SU-DHL-6 (cell line): Measurements from ENCODE around the gene ADCY5.

ENCODE experiments used
- H2AFZ ChIP-seq: fragments of 200-600 bp; sonication (generic); 2 replicates; pipeline ENCODE4 v1.6.1; 2014; ENCODE audit warnings: low read depth, mild to moderate bottlenecking, moderate library complexity, mixed read lengths, antibody characterized with exemption, low read length; ENCODE audit not compliant: severe bottlenecking
- H3F3A ChIP-seq: fragments of 200-600 bp; shearing (Covaris generic); 2 replicates; pipeline ENCODE4 v1.6.0; 2016; ENCODE audit warnings: antibody characterized with exemption, mild to moderate bottlenecking; ENCODE audit not compliant: insufficient read depth
- H3K27ac ChIP-seq: fragments of 200-600 bp; sonication (generic); 2 replicates; pipeline ENCODE4 v1.5.1; 2016; ENCODE audit warnings: low read depth, mild to moderate bottlenecking, low read length, moderate library complexity, mixed read lengths
- H3K27me3 ChIP-seq: fragments of 200-600 bp; sonication (generic), shearing (Covaris generic); 2 replicates; pipeline ENCODE4 v1.6.0; 2014; ENCODE audit warnings: mild to moderate bottlenecking, low read length
- H3K36me3 ChIP-seq: fragments of 200-600 bp; sonication (generic); 2 replicates; pipeline ENCODE4 v1.6.1; 2014; ENCODE audit warnings: mild to moderate bottlenecking, low read length, mixed read lengths
- H3K4me2 ChIP-seq: fragments of 300-600, 200-600 bp; shearing (Covaris generic), sonication (generic); 2 replicates; pipeline ENCODE4 v1.6.0; 2014; ENCODE audit warnings: low read length, low read depth, mild to moderate bottlenecking; ENCODE audit not compliant: poor library complexity, severe bottlenecking
- H3K4me3 ChIP-seq: fragments of 200-600 bp; sonication (generic); 2 replicates; pipeline ENCODE4 v1.5.1; 2014; ENCODE audit warnings: antibody characterized with exemption, low read length, mild to moderate bottlenecking, mixed read lengths; ENCODE audit not compliant: insufficient read depth, poor library complexity, severe bottlenecking
- H3K79me2 ChIP-seq: fragments of 200-600 bp; sonication (generic); 2 replicates; pipeline ENCODE4 v1.6.1; 2014; ENCODE audit warnings: mild to moderate bottlenecking, low read length, moderate library complexity; ENCODE audit not compliant: insufficient read depth
- H3K9ac ChIP-seq: fragments of 200-600 bp; sonication (generic); 2 replicates; pipeline ENCODE4 v1.7.0; 2014; ENCODE audit warnings: mild to moderate bottlenecking, low read length
- H3K9me2 ChIP-seq: fragments of 200-600 bp; sonication (generic); replicated peaks from 2 replicates; pipeline ENCODE4 v1.6.1; 2014; ENCODE audit warnings: low read length; ENCODE audit not compliant: insufficient read depth
- H3K9me3 ChIP-seq: fragments of 200-600 bp; sonication (generic); 2 replicates; pipeline ENCODE4 v1.6.1; 2014; ENCODE audit warnings: low read length, mixed read lengths; ENCODE audit not compliant: insufficient read depth
- H4K20me1 ChIP-seq: fragments of 200-600 bp; sonication (generic); 2 replicates; pipeline ENCODE4 v1.6.1; 2014; ENCODE audit warnings: low read depth, mild to moderate bottlenecking, antibody characterized with exemption, low read length, moderate library complexity, mixed read lengths
- EZH2phosphoT487 ChIP-seq: fragments of 200-600 bp; sonication (generic), shearing (Covaris generic); conservative IDR thresholded peaks from 2 replicates; pipeline ENCODE4 v1.6.1; 2018; ENCODE audit warnings: mild to moderate bottlenecking, antibody characterized with exemption, low read length, moderate library complexity, mixed read lengths
- TF ChIP-seq, protein P1 (sequence below): fragments of 200-600 bp; sonication (generic); IDR thresholded peaks from one replicate; pipeline ENCODE4 v1.5.1; 2017; ENCODE audit warnings: antibody characterized with exemption, mild to moderate bottlenecking, low read length, moderate library complexity; ENCODE audit not compliant: insufficient read depth, poor library complexity, severe bottlenecking

ADCY5 gene

DNA sequence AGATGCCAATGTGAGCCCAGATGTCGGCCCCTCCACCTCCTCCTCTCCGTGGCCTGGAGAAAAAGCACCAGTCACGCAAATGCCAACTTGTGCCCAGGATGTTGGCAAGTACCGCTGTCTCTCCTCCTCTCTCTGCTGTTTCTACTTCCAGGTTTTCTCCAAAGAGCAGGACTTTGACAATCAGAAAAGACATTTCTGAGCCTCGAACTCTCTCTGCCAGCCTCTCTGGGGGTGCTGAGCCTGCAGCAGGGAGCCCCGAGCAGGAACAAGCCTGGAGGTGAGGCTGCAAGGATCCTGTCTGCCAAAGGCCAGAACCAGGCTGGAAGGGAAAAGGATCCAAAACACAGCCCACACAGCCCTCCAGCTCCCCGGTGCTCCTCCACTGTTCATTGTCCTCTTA is 157.5 kb downstream of the ADCY5 start:
- H4K20me1 ChIP-seq, result no peaks in the 10 kb centered on the region
- no peak overlapping the region for H3K4me2 ChIP-seq
- H3K4me3 ChIP-seq, result no peak overlapping the region
- no peak overlapping the region for H2AFZ ChIP-seq
- H3F3A ChIP-seq, result no peaks in the 10 kb centered on the region
- no peaks in the 10 kb centered on the region for H3K9me2 ChIP-seq
- H3K79me2 ChIP-seq, result no peaks in the 10 kb centered on the region
- no peaks in the 10 kb centered on the region for H3K9me3 ChIP-seq
- H3K27me3 ChIP-seq, result no peaks in the 10 kb centered on the region
- no peak overlapping the region for H3K27ac ChIP-seq
- no peaks in the 10 kb centered on the region for H3K36me3 ChIP-seq
- no peak overlapping the region for H3K9ac ChIP-seq
- TF ChIP-seq, protein P1, sequence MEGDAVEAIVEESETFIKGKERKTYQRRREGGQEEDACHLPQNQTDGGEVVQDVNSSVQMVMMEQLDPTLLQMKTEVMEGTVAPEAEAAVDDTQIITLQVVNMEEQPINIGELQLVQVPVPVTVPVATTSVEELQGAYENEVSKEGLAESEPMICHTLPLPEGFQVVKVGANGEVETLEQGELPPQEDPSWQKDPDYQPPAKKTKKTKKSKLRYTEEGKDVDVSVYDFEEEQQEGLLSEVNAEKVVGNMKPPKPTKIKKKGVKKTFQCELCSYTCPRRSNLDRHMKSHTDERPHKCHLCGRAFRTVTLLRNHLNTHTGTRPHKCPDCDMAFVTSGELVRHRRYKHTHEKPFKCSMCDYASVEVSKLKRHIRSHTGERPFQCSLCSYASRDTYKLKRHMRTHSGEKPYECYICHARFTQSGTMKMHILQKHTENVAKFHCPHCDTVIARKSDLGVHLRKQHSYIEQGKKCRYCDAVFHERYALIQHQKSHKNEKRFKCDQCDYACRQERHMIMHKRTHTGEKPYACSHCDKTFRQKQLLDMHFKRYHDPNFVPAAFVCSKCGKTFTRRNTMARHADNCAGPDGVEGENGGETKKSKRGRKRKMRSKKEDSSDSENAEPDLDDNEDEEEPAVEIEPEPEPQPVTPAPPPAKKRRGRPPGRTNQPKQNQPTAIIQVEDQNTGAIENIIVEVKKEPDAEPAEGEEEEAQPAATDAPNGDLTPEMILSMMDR, result no peak
- no peak for TF ChIP-seq EZH2phosphoT487

DNA sequence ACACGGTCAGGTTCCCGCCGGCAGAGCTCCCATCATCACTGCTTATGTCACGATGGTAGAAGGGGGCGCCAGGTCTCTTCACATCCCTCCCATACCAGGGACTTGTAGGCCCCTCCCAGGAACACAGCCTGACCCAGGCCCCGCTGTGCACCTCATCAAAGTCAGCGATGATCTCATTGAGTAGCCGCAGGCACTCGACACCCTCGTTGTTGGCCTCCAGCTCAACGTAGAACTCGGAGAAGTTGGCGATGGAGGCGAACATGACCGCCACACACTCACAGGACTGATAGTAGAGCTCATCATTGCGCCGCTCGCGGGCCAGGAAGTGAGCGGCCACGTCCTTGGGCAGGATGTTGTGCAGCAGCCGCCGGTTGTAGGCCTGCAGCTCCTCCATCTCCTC is 157.9 kb downstream of the ADCY5 start:
- Histone ChIP-seq H3K9me3 (no peaks in the 10 kb centered on the region), H4K20me1 (no peaks in the 10 kb centered on the region), H3K36me3 (no peaks in the 10 kb centered on the region), H3F3A (no peaks in the 10 kb centered on the region), H3K9me2 (no peaks in the 10 kb centered on the region), H3K4me3 (no peak overlapping the region), H3K27ac (no peak overlapping the region), H2AFZ (no peak overlapping the region), H3K79me2 (no peaks in the 10 kb centered on the region), H3K4me2 (no peak overlapping the region), H3K9ac (no peak overlapping the region), H3K27me3 (no peaks in the 10 kb centered on the region)
- TF ChIP-seq, protein P1, result no peak
- TF ChIP-seq EZH2phosphoT487, result no peak

DNA sequence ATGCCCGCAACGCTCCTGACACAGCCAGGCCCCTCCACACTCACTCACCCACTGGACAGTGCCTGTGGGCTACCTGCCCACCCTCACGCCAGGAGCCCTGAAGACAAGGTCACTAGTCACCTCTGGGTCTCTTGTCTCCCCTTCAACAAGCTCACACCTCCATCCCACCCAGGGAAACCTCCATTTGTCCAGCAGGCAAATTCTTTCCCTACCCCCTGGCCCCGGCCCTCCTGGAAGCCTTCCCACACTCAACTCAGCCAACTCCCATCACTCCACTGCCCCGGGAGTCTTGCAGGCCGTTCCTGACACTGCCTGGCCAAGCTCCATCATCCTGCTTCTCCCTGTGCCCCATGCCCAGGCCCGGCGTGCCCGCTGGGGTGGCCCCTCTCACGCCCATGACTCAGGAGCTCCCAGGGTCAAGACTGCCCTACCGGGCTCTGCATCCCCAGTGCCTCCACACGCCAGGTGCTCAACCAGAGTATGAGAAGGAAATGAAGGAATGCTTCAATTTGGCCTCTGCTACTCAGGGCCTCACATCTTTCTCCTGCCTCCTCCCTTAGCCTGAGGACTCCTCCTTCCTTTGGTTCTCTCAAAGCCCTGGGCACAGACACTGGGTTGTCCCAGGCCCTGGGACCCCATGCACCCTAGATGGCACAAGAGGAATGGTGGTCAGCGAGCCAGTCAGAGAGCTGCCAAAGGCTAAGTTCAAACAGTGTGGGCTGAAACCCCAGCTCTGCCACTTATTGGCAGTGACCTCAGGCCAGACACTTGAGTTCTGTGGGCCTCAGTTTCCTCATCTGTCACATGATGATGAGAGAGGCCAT is 158.6 kb downstream of the ADCY5 start:
- no peaks in the 10 kb centered on the region for H3K36me3 ChIP-seq
- no peak overlapping the region for H3K27ac ChIP-seq
- H3K4me3 ChIP-seq, result no peak overlapping the region
- no peaks in the 10 kb centered on the region for H3K27me3 ChIP-seq
- H4K20me1 ChIP-seq, result no peaks in the 10 kb centered on the region
- TF ChIP-seq EZH2phosphoT487, result no peak
- TF ChIP-seq, protein P1, result no peak
- no peaks in the 10 kb centered on the region for H3K9me3 ChIP-seq
- no peaks in the 10 kb centered on the region for H3K79me2 ChIP-seq
- no peaks in the 10 kb centered on the region for H3F3A ChIP-seq
- no peak overlapping the region for H2AFZ ChIP-seq
- H3K9me2 ChIP-seq, result no peaks in the 10 kb centered on the region
- H3K4me2 ChIP-seq, result no peak overlapping the region
- H3K9ac ChIP-seq, result no peak overlapping the region
